AG10803 (cell line): ENCODE measurements around the gene KBTBD3.

Source experiments
- DNase-seq: peaks from one replicate; pipeline ENCODE4 v3.0.0; 2010; ENCODE audit warnings: low read depth
- H3K4me3 ChIP-seq: 2 replicates; pipeline ENCODE4 v1.5.1; 2011; ENCODE audit warnings: mild to moderate bottlenecking, low read length, control low read depth
- TF ChIP-seq, protein P1 (sequence below): conservative IDR thresholded peaks from 2 replicates; pipeline ENCODE4 v1.5.1; 2011; ENCODE audit warnings: mild to moderate bottlenecking, low read length, control low read depth, inconsistent platforms

KBTBD3 gene

GRCh38 chr11:106001304-106002012 is 75.7 kb downstream of the KBTBD3 start:
- DNase-seq, result no peak
- H3K4me3 ChIP-seq, result no peak overlapping the region
- TF ChIP-seq, protein P1, sequence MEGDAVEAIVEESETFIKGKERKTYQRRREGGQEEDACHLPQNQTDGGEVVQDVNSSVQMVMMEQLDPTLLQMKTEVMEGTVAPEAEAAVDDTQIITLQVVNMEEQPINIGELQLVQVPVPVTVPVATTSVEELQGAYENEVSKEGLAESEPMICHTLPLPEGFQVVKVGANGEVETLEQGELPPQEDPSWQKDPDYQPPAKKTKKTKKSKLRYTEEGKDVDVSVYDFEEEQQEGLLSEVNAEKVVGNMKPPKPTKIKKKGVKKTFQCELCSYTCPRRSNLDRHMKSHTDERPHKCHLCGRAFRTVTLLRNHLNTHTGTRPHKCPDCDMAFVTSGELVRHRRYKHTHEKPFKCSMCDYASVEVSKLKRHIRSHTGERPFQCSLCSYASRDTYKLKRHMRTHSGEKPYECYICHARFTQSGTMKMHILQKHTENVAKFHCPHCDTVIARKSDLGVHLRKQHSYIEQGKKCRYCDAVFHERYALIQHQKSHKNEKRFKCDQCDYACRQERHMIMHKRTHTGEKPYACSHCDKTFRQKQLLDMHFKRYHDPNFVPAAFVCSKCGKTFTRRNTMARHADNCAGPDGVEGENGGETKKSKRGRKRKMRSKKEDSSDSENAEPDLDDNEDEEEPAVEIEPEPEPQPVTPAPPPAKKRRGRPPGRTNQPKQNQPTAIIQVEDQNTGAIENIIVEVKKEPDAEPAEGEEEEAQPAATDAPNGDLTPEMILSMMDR, result no peak
